Measurements from ENCODE around the gene USP22.

Gene USP22

GRCh38 chr17:21031756-21032396 lies 10.9 kb downstream of the USP22 start:
- Histone ChIP-seq H3K4me3 (ENCODE audit: low read length in 2 of 2) (no peak overlapping the region), H3K18ac (ENCODE audit: low read length) (no peak overlapping the region), H2BK5ac (ENCODE audit: low read length) (no peak overlapping the region), H3K36me3 (replicated peaks in 1 of 2; ENCODE audit: control insufficient read depth in 2 of 2, insufficient read depth in 2 of 2, low read length in 2 of 2) (peaks cover 14 to 91% of the 10 kb centered on the region in 2 donors), H3K23ac (ENCODE audit: low read depth, low read length, poor library complexity) (no peak overlapping the region), H3K27ac (replicated peaks; ENCODE audit: low read length) (no peak overlapping the region), H4K91ac (ENCODE audit: low read depth, low read length, poor library complexity) (no peak overlapping the region), H3K14ac (ENCODE audit: low read length) (no peak overlapping the region), H3K27me3 (ENCODE audit: control insufficient read depth in 3 of 3, insufficient read depth in 3 of 3, low read depth in 1 of 3, low read length in 3 of 3) (no peaks in the 10 kb centered on the region), H2AK5ac (ENCODE audit: low read depth, low read length) (no peak overlapping the region), H2BK120ac (ENCODE audit: low read depth, low read length) (no peak overlapping the region), H3K4ac (ENCODE audit: low read length) (no peak overlapping the region), H2BK12ac (ENCODE audit: low read length) (no peak overlapping the region), H2BK15ac (ENCODE audit: low read length) (no peak overlapping the region), H3K4me2 (ENCODE audit: insufficient read depth, low read length, poor library complexity, severe bottlenecking) (no peak overlapping the region), H4K8ac (ENCODE audit: low read depth, low read length) (no peak overlapping the region), H3K79me1 (ENCODE audit: low read depth, low read length) (peaks cover 4% of the 10 kb centered on the region), H3K4me1 (ENCODE audit: control insufficient read depth in 2 of 2, insufficient read depth in 1 of 2, low read depth in 1 of 2, low read length in 2 of 2) (peaks cover 0 to 6% of the 10 kb centered on the region in 2 donors), H3K9ac (ENCODE audit: low read depth, low read length, poor library complexity) (no peak overlapping the region), H3K9me3 (replicated peaks in 1 of 2; ENCODE audit: control insufficient read depth in 2 of 2, insufficient read depth in 1 of 2, low read depth in 1 of 2, low read length in 2 of 2) (no peaks in the 10 kb centered on the region), H2AFZ (ENCODE audit: low read length) (no peak overlapping the region)
- no CpG with 5 or more reads among the region's 8 CpGs for WGBS, 2 donors (ENCODE audit: extremely low coverage in 2 of 2, insufficient read length in 2 of 2, insufficient replicate concordance in 1 of 2)
- no peak for DNase-seq (ENCODE audit: low spot score)

GRCh38 chr17:21030375-21030774 lies 12.4 kb downstream of the USP22 start:
- H3K4me3 ChIP-seq (ENCODE audit: low read length in 2 of 2) = no peak overlapping the region
- no peak overlapping the region for H4K91ac ChIP-seq (ENCODE audit: low read depth, low read length, poor library complexity)
- no peak overlapping the region for H3K18ac ChIP-seq (ENCODE audit: low read length)
- peaks cover 21 to 95% of the 10 kb centered on the region in 2 donors for H3K36me3 ChIP-seq (replicated peaks in 1 of 2; ENCODE audit: control insufficient read depth in 2 of 2, insufficient read depth in 2 of 2, low read length in 2 of 2)
- H3K27ac ChIP-seq (replicated peaks; ENCODE audit: low read length) = no peak overlapping the region
- H3K9me3 ChIP-seq (replicated peaks in 1 of 2; ENCODE audit: control insufficient read depth in 2 of 2, insufficient read depth in 1 of 2, low read depth in 1 of 2, low read length in 2 of 2) = no peaks in the 10 kb centered on the region
- no peak overlapping the region for H2BK5ac ChIP-seq (ENCODE audit: low read length)
- H3K4me2 ChIP-seq (ENCODE audit: insufficient read depth, low read length, poor library complexity, severe bottlenecking) = no peak overlapping the region
- H2AFZ ChIP-seq (ENCODE audit: low read length) = no peak overlapping the region
- H3K79me1 ChIP-seq (ENCODE audit: low read depth, low read length) = peaks cover 5% of the 10 kb centered on the region
- H3K4me1 ChIP-seq (ENCODE audit: control insufficient read depth in 2 of 2, insufficient read depth in 1 of 2, low read depth in 1 of 2, low read length in 2 of 2) = peaks cover 0 to 4% of the 10 kb centered on the region in 2 donors
- no peak overlapping the region for H3K14ac ChIP-seq (ENCODE audit: low read length)
- no peak for DNase-seq (ENCODE audit: low spot score)
- no peak overlapping the region for H3K4ac ChIP-seq (ENCODE audit: low read length)
- H2AK5ac ChIP-seq (ENCODE audit: low read depth, low read length) = no peak overlapping the region
- no peak overlapping the region for H3K23ac ChIP-seq (ENCODE audit: low read depth, low read length, poor library complexity)
- H2BK15ac ChIP-seq (ENCODE audit: low read length) = no peak overlapping the region
- H3K27me3 ChIP-seq (ENCODE audit: control insufficient read depth in 3 of 3, insufficient read depth in 3 of 3, low read depth in 1 of 3, low read length in 3 of 3) = no peaks in the 10 kb centered on the region
- WGBS, 2 donors (ENCODE audit: extremely low coverage in 2 of 2, insufficient read length in 2 of 2, insufficient replicate concordance in 1 of 2) = no CpG with 5 or more reads among the region's 7 CpGs
- H4K8ac ChIP-seq (ENCODE audit: low read depth, low read length) = no peak overlapping the region
- H3K9ac ChIP-seq (ENCODE audit: low read depth, low read length, poor library complexity) = no peak overlapping the region
- no peak overlapping the region for H2BK120ac ChIP-seq (ENCODE audit: low read depth, low read length)
- no peak overlapping the region for H2BK12ac ChIP-seq (ENCODE audit: low read length)

GRCh38 chr17:21029515-21029914 lies 13.3 kb downstream of the USP22 start:
- H2BK5ac ChIP-seq (ENCODE audit: low read length) = no peak overlapping the region
- H3K9me3 ChIP-seq (replicated peaks in 1 of 2; ENCODE audit: control insufficient read depth in 2 of 2, insufficient read depth in 1 of 2, low read depth in 1 of 2, low read length in 2 of 2) = no peaks in the 10 kb centered on the region
- no peak overlapping the region for H3K18ac ChIP-seq (ENCODE audit: low read length)
- peaks cover 0 to 4% of the 10 kb centered on the region in 2 donors for H3K4me1 ChIP-seq (ENCODE audit: control insufficient read depth in 2 of 2, insufficient read depth in 1 of 2, low read depth in 1 of 2, low read length in 2 of 2)
- H4K8ac ChIP-seq (ENCODE audit: low read depth, low read length) = no peak overlapping the region
- H3K79me1 ChIP-seq (ENCODE audit: low read depth, low read length) = peaks cover 6% of the 10 kb centered on the region
- no peak overlapping the region for H2AK5ac ChIP-seq (ENCODE audit: low read depth, low read length)
- no peak overlapping the region for H3K9ac ChIP-seq (ENCODE audit: low read depth, low read length, poor library complexity)
- no peak overlapping the region for H3K27ac ChIP-seq (replicated peaks; ENCODE audit: low read length)
- no peak overlapping the region for H3K4ac ChIP-seq (ENCODE audit: low read length)
- no peak overlapping the region for H3K4me3 ChIP-seq (ENCODE audit: low read length in 2 of 2)
- H2AFZ ChIP-seq (ENCODE audit: low read length) = no peak overlapping the region
- no peak overlapping the region for H4K91ac ChIP-seq (ENCODE audit: low read depth, low read length, poor library complexity)
- no peak overlapping the region for H3K23ac ChIP-seq (ENCODE audit: low read depth, low read length, poor library complexity)
- H2BK120ac ChIP-seq (ENCODE audit: low read depth, low read length) = no peak overlapping the region
- no peak overlapping the region for H3K4me2 ChIP-seq (ENCODE audit: insufficient read depth, low read length, poor library complexity, severe bottlenecking)
- H3K14ac ChIP-seq (ENCODE audit: low read length) = no peak overlapping the region
- H2BK12ac ChIP-seq (ENCODE audit: low read length) = no peak overlapping the region
- no peaks in the 10 kb centered on the region for H3K27me3 ChIP-seq (ENCODE audit: control insufficient read depth in 3 of 3, insufficient read depth in 3 of 3, low read depth in 1 of 3, low read length in 3 of 3)
- DNase-seq (ENCODE audit: low spot score) = no peak
- H3K36me3 ChIP-seq (replicated peaks in 1 of 2; ENCODE audit: control insufficient read depth in 2 of 2, insufficient read depth in 2 of 2, low read length in 2 of 2) = peaks cover 25 to 95% of the 10 kb centered on the region in 2 donors
- WGBS, 2 donors (ENCODE audit: extremely low coverage in 2 of 2, insufficient read length in 2 of 2, insufficient replicate concordance in 1 of 2) = no CpG with 5 or more reads among the region's 2 CpGs
- H2BK15ac ChIP-seq (ENCODE audit: low read length) = no peak overlapping the region

- Histone ChIP-seq H4K8ac (ENCODE audit: low read depth, low read length) (no peak overlapping the region), H2BK15ac (ENCODE audit: low read length) (no peak overlapping the region), H3K4me2 (ENCODE audit: insufficient read depth, low read length, poor library complexity, severe bottlenecking) (no peak overlapping the region), H3K79me1 (ENCODE audit: low read depth, low read length) (peaks cover 9% of the 10 kb centered on the region), H3K4me3 (ENCODE audit: low read length in 2 of 2) (no peak overlapping the region), H3K27me3 (ENCODE audit: control insufficient read depth in 3 of 3, insufficient read depth in 3 of 3, low read depth in 1 of 3, low read length in 3 of 3) (no peaks in the 10 kb centered on the region), H3K23ac (ENCODE audit: low read depth, low read length, poor library complexity) (no peak overlapping the region), H3K27ac (replicated peaks; ENCODE audit: low read length) (no peak overlapping the region), H3K4ac (ENCODE audit: low read length) (no peak overlapping the region), H2AK5ac (ENCODE audit: low read depth, low read length) (no peak overlapping the region), H3K36me3 (replicated peaks in 1 of 2; ENCODE audit: control insufficient read depth in 2 of 2, insufficient read depth in 2 of 2, low read length in 2 of 2) (peaks cover 28 to 95% of the 10 kb centered on the region in 2 donors), H3K4me1 (ENCODE audit: control insufficient read depth in 2 of 2, insufficient read depth in 1 of 2, low read depth in 1 of 2, low read length in 2 of 2) (peaks cover 0 to 2% of the 10 kb centered on the region in 2 donors), H2BK120ac (ENCODE audit: low read depth, low read length) (no peak overlapping the region), H2BK12ac (ENCODE audit: low read length) (no peak overlapping the region), H3K9me3 (replicated peaks in 1 of 2; ENCODE audit: control insufficient read depth in 2 of 2, insufficient read depth in 1 of 2, low read depth in 1 of 2, low read length in 2 of 2) (no peaks in the 10 kb centered on the region), H3K9ac (ENCODE audit: low read depth, low read length, poor library complexity) (no peak overlapping the region), H4K91ac (ENCODE audit: low read depth, low read length, poor library complexity) (no peak overlapping the region), H3K14ac (ENCODE audit: low read length) (no peak overlapping the region), H3K18ac (ENCODE audit: low read length) (no peak overlapping the region), H2BK5ac (ENCODE audit: low read length) (no peak overlapping the region), H2AFZ (ENCODE audit: low read length) (no peak overlapping the region)
- WGBS, 2 donors (ENCODE audit: extremely low coverage in 2 of 2, insufficient read length in 2 of 2, insufficient replicate concordance in 1 of 2) = no CpG with 5 or more reads among the region's 7 CpGs
- no peak for DNase-seq (ENCODE audit: low spot score)
Measured at GRCh38 chr17:21029036-21029435, 13.8 kb downstream of the USP22 start.

Data from neuronal stem cell (in vitro differentiated cells).